ENCODE results near the gene KDF1.
A peak's percentile ranks its signal among the peaks of the same experiment; 100 is the strongest.
"Not testable (repeated sequence)": the region's sequence is repeated elsewhere in the genome, so short reads cannot be mapped to it uniquely, and the experiment has no call there.

Gene KDF1

DNA sequence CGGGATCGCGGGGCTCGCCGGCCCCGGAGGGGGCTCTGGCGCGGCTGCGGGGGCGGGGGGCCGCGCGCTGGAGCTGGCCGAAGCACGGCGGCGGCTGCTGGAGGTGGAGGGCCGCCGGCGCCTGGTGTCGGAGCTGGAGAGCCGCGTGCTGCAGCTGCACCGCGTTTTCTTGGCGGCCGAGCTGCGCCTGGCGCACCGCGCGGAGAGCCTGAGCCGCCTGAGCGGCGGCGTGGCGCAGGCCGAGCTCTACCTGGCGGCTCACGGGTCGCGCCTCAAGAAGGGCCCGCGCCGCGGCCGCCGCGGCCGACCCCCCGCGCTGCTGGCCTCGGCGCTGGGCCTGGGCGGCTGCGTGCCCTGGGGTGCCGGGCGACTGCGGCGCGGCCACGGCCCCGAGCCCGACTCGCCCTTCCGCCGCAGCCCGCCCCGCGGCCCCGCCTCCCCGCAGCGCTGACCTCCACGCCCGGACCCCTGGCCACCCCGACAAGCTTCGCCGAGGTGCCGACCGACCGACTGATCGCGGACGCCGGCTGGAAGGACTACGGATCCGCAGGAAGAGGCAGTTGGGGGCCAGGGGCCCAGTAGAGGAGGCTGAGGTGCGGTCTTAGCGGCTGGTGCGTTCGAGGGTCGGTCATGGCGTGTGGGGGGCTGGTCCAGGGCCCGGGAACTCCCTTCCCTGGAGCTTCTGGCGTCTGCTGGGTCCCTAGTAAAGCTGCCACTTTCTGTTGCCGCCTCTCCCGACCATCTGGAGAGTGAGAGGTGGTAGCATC is 33.9 kb upstream of the KDF1 start:
- DNase-seq (ENCODE audit: low read depth): no peak

DNA sequence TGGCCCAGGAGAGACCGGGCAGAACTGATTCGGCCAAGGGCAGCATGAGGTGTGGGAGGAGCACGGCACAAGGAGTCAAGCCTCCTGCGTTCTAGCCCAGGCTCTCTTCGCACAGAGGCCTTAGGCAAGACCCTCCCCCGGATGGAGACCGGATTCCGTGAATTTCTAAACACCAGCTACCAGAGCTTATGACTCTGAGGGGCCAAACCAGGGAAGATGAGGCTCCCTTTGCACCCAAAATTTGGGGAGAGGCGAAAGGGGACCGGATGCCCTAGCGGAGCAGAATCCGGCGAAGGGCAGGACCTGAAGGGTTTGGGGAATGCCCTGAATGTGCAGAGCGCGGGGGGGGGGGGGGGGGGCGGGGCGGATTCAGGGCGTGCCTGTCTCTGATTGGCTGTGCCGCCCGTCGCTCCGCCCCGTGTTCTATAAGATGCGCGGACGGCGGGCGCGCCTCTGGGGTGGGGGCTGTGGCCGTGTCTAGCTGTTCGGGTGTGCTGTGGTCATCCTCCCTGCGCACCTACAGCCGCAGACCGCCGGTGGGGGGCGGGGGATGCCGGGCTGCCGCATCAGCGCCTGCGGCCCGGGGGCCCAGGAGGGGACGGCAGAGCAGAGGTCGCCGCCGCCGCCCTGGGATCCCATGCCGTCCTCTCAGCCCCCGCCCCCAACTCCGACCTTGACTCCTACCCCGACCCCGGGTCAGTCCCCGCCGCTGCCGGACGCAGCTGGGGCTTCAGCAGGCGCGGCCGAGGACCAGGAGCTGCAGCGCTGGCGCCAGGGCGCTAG is 33.2 kb upstream of the KDF1 start, which contains the start of gene TRNP1:
Gene TRNP1 (plus strand): TSS at position 456 of the 783 bp plus-strand sequence. CDS start 95 bp downstream, at position 551.
- peak; percentile 52 for DNase-seq (ENCODE audit: low read depth)

DNA sequence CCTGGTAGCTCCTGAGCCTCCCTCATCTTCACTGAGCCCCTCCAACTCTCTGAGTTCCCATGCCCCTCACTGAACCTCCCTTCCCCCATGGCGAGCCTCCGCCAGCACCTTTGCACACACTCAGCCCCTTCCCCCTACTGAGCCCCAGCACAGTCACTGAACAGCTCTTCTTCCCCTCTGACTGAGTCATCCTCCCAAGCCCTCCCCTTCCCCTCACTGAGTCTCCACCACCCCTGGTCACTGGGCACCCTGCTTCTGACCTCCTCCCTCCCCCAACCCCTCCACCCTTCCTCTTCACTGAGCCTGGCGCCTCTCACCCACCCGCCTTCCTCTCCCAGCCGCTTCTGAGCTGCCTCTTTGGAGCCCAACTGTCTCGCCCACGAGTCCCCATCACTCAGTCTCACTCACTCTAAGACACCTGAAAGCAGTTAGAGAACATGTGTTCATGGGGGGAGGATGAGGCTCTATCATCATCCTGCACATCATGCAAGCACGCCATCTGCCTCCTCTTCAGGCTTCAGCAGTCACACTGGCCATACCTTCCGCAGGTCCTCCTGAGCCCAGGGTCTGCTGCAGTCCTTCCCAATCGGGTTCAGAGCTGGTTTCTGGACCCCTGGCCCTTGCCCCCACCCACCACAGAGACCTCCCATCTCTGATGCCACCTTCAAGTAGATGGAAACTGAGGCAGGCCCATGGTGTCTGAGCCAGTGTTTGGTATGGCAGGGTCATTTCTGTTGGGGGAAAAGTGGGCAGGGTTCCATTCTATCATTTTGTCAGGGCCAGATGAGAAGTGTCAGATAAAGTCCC is 31.2 kb upstream of the KDF1 start:
- no peak for DNase-seq (ENCODE audit: low read depth)

DNA sequence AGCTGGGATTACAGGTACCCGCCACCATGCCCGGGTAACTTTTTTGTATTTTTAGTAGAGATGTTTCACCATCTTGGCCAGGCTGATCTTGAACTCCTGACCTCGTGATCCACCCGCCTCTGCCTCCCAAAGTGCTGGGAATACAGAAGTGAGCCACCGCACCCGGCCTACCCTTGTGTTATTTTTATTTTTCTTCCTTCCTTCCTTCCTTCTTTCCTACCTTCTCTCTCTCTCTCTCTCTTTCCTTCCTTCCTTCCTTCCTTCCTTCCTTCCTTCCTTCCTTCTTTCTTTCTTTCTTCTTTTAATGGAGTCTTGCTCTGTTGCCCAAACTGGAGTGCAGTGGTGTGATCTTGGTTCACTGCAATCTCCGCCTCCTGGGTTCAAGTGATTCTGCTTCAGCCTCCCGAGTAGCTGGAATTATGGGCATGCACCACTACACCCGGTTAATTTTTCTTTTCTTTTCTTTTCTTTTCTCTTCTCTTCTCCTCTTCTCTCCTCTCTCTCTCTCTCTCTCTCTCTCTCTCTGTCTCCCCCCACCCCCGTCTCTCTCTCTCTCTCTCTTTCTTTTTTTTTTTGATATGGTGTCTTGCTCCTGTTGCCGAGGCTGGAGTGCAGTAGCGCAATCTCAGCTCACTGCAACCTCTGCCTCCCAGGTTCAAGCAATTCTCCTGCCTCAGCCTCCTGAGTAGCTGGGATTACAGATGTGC is 29.3 kb upstream of the KDF1 start:
- not testable (repeated sequence) for DNase-seq (ENCODE audit: low read depth)

DNA sequence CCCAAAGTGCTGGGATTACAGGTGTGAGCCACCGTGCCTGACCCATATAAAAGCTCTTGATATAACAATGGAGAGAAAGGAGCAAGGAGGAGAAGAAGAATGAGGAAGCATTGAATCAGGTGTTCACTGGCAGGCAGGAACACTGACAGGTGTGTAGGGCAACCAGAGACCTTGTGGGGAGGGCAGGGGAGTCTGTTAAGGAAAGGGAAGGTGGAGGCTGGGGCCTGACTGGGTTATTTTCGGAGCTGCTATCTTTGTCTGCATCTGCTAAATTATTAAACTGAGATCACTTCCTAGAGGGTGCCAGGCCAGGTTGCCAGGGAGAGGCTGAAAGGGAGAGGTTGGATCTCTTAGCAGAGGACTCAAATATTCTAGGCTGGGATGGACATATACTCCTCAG is 26.4 kb upstream of the KDF1 start:
- DNase-seq (ENCODE audit: low read depth): no peak

DNA sequence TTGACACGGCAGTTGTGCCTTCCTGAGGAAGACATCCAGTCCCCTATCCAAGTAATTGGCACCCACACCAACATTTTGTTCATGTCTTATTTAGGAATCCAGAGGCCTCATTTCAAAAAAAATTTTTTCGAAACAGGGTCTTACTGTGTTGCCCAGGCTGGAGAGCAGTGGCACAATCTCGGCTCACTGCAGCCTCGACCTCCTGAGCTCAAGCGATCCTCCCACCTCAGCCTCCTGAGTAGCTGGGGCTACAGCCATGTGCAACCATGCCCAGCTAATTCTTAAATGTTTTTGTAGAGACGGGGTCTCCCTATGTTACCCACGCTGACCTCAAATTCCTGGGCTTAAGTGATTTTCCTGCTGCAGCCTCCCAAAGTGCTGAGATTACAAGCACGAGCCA is 24.0 kb upstream of the KDF1 start:
- no peak for DNase-seq (ENCODE audit: low read depth)

DNA sequence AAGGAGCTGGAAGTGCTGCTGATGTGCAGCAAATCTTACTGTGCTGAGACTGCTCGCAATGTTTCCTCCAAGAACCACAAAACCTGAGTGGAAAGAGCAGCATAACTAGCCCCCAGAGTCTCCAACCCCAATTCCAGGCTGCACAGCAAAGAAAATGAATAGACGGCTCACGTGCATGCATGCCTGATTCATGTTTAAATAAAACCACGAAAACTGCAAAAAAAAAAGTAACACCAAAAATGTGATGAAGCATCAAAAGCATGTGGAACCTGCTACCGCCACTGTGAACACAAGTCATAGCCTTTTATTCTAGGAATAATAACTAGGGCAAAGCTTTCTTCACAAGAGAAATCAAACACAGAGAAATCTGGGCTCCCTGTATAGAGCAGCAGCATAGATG is 23.6 kb upstream of the KDF1 start:
- no peak for DNase-seq (ENCODE audit: low read depth)

DNA sequence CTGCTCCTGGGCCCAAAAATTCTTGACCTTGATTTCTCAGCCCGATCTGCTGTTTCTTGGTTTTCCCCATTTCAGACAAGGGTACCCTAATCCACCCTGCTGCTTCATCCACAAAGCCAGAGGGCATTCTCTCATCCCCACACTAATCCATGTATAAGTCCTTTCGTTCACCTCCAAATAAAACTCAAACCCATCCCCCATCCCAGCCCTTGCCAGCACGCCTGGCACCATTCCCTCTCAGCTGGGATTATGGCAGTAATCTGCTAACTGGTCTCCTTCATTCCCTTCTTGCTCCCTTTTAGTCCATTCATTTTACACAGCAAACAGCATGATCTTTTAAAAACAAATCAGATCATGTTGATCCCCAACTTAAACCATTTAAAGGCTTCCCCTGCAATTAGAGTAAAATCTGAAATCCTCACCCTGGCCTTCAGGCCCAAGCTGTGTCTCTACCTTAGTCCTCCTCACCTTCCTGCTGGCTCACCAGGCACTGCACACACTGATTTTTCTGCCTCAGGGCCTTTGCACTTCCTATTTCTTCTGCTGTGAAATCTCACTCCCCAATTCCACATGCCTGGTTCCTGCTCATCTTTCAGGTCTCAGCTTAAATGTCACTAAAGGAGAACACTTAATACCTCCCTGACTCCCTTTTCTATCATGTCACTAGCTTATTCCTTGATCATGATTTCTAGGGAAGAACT is 21.0 kb upstream of the KDF1 start:
- no peak for DNase-seq (ENCODE audit: low read depth)

DNA sequence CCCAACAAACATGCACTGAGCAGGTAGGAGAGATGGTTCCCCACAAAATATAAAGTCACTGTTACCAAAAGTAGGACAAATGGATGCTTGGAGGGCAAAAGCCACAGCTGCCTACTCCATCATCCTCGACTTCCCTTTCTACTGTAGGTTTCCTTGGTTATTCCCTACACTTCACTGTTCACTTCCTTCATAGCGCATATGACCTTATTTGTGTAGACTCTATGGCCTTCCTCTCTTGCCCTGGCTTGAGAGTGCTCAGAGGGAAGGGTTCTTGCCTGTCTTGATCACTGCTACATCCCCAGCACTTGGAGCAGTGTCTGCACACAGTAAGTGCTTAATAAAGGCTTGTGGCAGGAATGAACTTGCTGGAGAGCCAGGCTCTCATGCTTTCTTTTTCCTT is 18.6 kb upstream of the KDF1 start:
- DNase-seq (ENCODE audit: low read depth): no peak

DNA sequence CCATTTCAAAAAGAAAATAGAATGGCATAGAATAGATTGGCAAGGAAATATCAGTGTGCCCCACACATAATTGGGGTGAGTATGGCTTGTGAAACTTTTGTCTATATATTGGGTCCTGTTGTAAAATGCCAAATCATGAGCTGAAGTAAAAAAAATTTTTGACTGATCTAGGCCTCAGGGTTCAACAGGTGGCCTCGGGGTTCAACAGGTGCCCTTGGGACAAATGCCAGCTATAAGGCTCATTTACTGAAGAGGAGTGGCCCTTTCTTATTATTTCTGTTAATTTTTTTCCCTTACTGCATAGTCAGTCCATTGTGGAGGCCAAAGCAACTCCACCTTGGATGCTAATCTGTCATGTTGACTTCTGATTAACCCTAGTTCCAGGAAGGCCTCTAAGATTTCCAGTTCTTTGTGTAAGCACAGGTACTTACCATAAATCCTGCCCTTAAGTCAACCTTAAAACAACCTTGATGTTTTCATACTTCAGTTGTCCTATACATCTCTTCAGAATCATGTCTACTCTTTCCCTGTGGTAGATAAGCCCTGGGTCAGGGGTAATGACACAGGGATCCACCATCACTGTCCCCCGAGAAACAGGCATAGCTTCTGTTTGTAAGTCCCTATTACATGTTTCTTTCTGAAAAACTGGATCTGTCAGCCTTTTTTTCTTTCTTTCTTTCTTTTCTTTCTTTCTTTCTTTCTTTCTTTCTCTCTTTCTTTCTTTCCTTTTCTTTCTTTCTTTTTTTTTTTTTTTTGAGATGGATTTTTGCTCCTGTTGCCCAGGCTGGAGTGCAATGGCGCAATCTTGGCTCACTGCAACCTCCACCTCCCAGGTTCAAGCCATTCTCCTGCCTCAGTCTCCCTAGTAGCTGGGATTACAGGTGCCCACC is 16.6 kb upstream of the KDF1 start:
- no peak for DNase-seq (ENCODE audit: low read depth)

DNA sequence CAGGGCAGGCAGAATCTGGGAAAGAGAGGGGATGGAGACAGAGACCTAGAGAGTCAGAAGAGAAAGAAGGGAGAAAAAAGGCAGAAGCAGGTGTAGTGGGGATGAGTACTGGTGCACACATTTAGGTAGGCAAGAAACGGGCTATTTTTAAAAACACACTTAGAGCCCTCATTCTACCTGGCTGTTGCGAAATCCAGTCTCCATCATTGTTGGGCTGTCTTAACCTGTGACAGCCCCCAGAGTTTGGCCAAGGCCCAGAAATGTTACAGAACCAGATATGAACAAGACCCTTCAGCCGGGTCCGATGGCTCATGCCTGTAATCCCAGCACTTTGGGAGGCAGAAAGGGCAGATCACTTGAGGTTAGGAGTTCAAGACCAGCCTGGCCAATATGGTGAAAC is 12.6 kb upstream of the KDF1 start:
- DNase-seq (ENCODE audit: low read depth): no peak

DNA sequence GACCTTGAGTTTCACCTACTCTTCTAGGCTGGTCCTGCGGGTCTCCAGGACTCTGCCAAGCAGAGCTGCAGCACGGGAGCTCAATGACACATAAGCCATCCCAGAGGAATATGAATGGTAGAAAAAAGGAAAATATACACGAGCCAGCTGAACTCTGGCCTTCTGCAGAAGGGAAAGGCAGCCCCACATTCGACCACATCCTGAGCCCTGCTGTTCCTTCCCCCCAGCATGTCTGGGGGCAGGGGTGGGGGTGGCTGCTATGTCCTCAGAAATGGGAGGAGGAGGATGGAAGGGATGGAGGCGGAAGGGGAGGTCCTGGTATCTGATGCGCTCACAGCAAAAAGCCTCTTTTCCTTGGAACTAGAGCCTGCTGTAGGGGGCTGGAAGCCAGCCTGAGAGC is 12.1 kb upstream of the KDF1 start:
- no peak for DNase-seq (ENCODE audit: low read depth)

DNA sequence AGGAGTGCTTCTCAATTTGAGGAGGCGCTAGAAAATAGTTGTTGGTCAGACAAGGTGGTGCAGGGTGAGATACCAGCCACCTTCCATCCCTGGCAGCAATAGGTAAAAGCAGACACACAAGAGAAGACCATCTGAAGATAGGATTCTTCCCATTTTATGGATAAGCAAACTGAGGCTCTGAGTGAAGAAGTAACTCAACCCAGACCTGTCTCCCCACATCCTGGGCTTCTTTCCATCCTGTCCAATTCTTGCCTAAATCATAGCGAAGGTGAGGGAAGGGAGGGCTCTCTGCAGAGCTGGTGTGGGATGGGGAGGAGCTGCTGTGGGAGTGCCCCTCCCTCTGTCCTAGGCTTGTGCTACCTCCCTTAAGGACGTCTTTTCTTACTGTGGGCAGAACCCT is 11.3 kb upstream of the KDF1 start:
- DNase-seq (ENCODE audit: low read depth): no peak

DNA sequence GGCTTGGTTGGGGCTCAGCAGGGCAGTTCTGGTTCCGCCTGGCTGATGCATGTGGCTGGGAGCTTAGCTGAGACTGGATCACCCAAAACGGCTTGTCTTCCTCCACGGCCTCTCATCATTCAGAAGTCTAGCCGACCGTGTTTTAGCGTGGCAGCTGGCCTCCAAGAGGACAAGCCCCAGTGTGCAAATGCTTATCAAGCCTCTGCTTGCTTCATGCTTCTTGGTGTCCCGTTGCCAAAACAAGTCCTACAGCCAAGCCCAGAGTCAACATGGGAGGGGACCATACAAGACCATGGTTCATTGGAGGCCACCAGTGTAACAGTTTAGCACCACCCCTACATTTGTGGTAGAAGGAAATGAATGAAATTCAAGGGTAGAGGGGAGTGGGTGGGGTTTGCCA is 10.5 kb upstream of the KDF1 start:
- DNase-seq (ENCODE audit: low read depth): no peak

DNA sequence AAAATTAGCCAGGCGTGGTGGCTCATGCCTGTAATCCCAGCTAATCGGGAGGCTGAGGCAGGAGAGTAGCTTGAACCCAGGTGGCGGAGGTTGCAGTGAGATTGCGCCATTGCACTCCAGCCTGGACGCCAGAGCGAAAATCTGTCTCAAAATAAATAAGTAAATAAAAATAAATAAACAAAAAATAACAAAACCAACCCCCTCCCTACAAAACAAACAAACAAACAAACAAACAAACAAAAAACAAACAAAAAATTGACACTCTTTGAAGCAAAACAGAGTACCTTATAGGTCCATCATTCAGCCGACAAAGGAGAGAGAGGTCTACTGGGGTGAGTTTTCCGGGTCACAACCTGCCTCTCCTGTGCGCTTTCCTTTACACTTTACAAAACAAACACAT is 5.4 kb upstream of the KDF1 start:
- no peak for DNase-seq (ENCODE audit: low read depth)

DNA sequence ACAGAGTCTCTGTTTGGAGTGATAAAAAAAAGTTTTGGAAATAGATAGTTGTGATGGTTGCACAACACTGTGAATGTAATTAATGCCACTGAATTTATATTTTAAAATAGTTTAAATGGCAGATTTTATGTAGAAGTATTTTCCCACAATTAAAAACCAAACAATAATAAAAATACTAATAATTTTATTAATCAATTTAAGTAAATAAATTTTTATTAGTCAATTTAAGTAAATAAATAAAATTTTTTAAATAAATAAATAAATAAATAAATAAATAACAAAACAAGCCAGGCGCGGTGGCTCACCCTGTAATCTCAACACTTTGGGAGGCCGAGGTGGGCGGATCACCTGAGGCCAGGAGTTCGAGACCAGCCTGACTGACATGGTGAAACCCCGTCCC is 4.9 kb upstream of the KDF1 start:
- no peak for DNase-seq (ENCODE audit: low read depth)

DNA sequence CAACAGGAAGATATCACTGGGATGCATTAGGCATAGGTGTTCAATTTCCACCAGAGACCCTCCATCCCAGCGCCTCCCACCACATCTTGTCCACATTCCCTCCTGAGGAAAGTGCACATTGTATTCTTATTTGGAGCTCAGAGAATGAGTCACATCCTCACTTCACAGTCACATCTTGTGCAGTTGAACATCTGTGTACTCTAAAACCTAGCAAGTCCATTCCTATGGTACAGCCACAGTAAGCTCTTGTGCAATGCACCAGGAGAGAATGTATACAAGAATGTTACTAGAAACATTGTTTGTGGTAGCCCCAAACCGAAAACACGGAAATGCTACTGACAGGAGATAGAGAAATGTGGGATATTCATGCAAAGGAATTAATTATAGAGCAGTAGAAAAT is 1.6 kb upstream of the KDF1 start:
- no peak for DNase-seq (ENCODE audit: low read depth)

DNA sequence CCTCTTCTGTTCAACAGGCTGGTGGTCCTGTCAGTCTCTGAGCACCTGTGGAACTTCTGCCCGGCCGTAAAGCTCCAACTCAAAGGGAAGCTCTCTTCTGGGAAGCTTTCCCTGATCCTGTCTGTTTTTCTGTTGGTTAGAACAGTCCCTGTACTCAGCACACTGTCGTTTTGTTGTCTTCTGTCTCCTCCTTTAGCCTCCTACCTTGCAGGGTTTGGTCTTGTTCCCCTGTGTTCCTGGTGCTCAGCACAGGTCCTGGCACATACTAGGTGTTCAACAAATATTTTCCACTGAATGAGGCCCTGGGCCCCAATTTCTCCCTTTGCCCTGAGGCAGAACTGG is 328 bp upstream of the KDF1 start:
- DNase-seq (ENCODE audit: low read depth): no peak

DNA sequence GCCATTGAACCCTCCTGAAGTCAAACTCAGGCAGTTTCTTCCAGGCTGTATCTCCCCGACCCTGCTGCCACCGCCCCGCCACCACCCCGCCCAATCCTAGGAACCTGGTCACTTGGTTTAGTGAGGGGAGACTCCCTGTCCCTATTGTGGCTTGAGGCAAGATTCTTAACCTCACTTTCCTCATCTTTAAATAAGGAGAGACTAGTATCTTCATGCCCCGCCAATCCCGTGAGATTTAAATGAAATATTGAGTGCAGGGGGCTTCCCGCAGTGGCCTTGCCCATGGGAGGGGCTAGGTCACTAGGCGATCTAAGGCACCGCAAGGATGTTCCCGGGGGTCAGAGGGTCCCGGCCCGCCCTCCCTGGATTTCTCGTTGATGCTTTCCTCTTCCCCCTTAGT is 998 bp downstream of the KDF1 start:
- no peak for DNase-seq (ENCODE audit: low read depth)

DNA sequence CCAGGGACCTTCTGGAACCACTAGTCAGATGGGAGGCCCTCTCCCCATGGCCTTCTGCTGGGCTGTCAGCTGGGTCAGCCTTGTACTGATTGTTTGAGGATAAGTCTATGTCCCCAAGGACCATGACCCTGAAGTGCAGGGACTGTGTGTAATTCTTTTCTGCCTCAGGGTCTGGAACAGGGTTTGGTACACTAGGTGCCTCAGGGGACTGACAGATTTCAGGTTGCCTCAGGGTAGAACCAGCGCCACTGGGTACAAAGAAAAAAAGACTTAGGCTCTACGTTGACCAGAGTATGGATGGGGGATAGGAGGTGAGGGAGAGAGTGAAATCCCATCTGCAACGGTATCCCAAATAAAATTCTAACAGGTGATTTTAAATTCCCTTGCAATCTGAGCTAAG is 3.0 kb downstream of the KDF1 start:
- no peak for DNase-seq (ENCODE audit: low read depth)

DNA sequence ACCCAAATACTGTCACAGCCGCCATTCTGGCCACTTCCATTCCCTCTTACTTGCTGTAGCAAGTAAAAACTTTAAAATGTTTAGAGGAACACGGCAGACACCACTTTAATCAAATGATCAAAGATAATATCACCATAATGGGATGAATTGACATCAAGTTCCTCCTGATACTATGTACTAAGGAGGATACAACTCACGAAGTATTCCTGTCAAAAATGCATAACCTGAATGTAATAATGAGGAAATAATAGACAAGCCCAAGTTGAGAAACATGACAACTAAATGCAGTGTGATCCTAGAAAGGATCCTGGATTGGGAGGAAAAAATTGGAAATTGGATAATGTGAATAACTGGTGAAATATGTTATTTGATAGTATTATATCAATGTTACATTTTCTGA is 3.9 kb downstream of the KDF1 start:
- no peak for DNase-seq (ENCODE audit: low read depth)

Measured in stimulated activated CD8-positive, alpha-beta memory T cell treated with anti-CD3 and anti-CD28 coated beads, Interleukin-12 subunit alpha, Interleukin-12 subunit beta, amount 100 ng/mL, for 1 hour (primary cell).